Stimulated activated CD4-positive, alpha-beta T cell treated with anti-CD3 and anti-CD28 coated beads, Interleukin-1b, Interleukin-23, amount 100 ng/mL, for 1 hour (primary cell): Measurements from ENCODE around the gene MCFD2.
"Not testable (repeated sequence)": the region's sequence is repeated elsewhere in the genome, so short reads cannot be mapped to it uniquely, and the experiment has no call there.

Experiments
- DNase-seq, 2 donors: peaks; one replicate each; pipeline ENCODE4 v3.0.0-alpha.2; 2020; ENCODE audit warnings: low read depth in 2 of 2

MCFD2 gene

GRCh38 chr2:46902465-46902864 is 13.1 kb downstream of the MCFD2 start:
- DNase-seq: no peak

DNA sequence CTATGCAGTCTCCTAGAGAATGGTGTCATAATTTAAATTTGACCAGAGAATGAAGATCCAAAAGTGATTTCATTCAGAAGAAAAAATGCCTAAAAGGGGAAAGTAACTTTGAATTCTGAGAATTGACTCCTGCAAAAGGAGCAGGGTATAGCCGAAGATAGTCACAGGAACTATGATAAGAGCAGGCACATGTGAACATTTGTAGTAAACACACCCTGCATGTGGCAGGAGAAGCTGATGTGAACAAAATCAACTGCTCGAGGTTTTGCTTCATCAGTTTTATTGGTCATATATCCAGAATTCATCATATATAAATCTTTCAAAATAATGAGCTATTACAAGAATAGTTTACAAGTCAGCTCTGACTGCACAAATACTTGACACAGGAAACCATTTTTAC is 14.0 kb downstream of the MCFD2 start:
- no peak for DNase-seq

- no peak for DNase-seq
Observed at GRCh38 chr2:46900381-46900780, 15.2 kb downstream of the MCFD2 start.

GRCh38 chr2:46899053-46899452 is 16.6 kb downstream of the MCFD2 start:
- no peak for DNase-seq

GRCh38 chr2:46898024-46898423 is 17.6 kb downstream of the MCFD2 start:
- no peak for DNase-seq

- DNase-seq: no peak
Observed at GRCh38 chr2:46893269-46893939, 22.2 kb downstream of the MCFD2 start.

GRCh38 chr2:46891956-46892553 is 23.6 kb downstream of the MCFD2 start:
- no peak for DNase-seq

- DNase-seq: no peak
Observed at GRCh38 chr2:46888421-46888952, 27.1 kb downstream of the MCFD2 start.

GRCh38 chr2:46887028-46887885 is 28.3 kb downstream of the MCFD2 start:
- DNase-seq: no peak

DNA sequence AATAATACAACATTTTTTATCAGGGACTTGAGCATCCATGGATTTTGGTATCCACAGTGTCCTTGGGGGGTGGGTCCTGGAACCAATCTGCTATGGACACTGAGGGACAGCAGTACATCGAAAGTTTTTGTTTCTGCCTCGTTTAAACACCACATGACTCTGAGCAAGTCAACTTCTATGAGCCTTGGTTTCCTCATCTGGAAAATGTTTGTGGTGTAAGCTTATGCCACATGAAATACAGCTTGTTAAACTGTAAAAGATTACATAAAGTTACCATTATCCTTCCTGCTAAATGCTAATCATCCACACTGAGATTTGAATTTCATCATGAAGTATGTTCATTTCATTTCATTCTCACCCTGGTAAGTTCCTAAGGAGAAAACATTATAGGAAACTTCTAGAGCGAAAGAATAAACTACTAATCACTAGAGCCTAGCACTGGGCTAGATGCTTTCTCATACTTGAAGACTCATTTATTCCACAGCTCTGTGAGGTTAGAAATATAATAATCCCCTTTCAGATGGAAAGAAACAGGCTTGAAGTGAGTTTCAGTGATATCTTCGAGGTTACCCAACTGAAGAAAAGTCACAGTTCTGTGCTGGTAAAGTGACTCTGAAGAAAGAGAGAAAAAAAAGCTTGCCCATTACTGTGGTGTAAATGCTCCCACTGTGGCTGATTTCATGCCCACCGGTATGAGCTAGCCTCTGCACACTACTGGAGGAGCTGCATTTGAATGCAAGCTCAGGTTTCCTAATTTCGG is 29.2 kb downstream of the MCFD2 start:
- no peak for DNase-seq

DNA sequence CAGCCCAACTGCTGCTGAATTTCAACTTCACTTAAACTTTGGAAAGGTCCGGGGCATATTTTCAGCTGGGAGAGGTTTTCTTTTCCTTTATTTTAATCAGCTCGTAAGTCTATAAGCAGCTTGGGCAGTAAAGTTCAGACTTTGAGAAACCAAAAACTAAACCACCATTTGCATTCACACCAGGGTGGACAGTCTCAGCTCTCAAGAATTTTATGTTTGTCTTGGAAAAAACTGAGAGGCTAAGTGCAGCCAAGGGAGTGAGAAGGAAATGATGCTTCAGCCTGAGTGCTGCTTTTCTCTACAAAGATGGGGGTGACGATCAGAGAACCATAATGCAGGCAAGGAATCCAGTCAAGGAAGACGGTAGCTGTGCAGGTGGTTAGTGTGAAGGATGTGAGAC is 30.2 kb downstream of the MCFD2 start:
- DNase-seq: no peak

GRCh38 chr2:46879511-46879910 is 36.1 kb downstream of the MCFD2 start:
- no peak for DNase-seq

DNA sequence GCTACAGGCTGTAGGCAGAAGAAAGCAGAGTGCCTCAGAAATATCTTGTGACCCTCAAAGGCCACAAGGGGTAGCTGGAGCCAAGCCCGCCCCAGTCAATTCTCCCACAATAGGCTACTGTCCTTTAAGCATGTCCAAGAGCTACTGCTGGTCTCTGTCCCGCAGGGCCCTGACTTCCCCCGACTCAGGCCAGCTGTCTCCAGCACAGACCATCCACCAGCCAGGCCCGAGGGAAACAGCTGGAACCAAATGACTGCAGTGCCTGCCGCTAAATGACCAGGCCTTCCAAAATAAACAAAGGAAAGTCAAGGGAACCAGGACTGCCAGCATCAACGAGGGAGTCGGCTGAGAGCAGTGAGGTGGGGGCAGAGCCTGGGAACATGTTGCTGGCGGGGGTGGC is 36.7 kb downstream of the MCFD2 start:
- no peak for DNase-seq

GRCh38 chr2:46878240-46878877 is 37.2 kb downstream of the MCFD2 start:
- DNase-seq: no peak

GRCh38 chr2:46877619-46878113 is 37.9 kb downstream of the MCFD2 start:
- no peak for DNase-seq

DNA sequence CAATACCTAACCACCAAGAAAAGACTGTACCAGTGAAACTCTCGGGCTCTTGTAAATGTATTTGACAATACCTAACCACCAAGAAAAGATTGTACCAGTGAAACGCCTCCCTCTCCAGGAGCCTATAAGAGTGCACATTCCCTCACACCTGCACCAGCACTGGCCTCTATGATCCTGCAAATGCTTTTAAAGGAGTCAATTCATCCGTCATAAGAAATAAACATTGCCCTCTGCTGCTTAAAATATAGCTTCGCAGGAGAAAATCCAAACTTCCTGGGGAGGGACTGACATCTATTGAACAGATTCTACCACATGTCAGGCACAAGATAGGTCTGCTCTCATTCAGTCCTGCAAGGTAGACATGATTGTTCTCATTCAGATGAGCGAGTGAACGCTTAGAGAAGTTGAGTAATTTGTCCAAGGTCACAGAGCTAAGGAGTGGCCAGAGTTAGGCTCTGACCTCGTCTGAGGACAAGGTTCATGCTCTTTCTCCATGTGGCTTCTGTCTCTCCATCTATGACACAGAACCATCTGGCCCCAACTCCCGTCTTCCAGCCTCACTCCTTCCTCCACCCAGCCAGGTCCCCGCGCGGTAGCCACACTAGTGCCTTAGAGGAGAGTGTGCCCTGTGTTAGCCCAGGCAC is 38.7 kb downstream of the MCFD2 start:
- no peak for DNase-seq

DNA sequence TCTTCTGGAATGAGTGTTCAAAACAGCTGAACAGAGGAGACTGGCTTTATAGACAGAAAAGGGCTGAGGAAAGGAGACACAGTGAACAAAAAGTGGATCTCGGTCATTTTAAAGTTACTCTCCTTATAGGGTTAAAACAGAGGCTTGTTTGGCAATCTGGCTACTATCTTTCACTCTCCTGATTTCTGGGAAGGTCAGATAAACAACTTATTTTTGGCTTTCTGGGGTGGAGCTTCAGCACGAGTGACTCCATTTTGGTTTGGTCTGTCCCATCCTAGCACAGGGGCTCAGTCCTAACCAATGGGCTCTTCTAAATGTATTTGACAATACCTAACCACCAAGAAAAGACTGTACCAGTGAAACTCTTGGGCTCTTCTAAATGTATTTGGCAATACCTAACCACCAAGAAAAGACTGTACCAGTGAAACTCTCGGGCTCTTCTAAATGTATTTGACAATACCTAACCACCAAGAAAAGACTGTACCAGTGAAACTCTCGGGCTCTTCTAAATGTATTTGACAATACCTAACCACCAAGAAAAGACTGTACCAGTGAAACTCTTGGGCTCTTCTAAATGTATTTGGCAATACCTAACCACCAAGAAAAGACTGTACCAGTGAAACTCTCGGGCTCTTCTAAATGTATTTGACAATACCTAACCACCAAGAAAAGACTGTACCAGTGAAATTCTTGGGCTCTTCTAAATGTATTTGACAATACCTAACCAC is 39.5 kb downstream of the MCFD2 start:
- not testable (repeated sequence) for DNase-seq

- DNase-seq: no peak
Observed at GRCh38 chr2:46875226-46875899, 40.2 kb downstream of the MCFD2 start.

DNA sequence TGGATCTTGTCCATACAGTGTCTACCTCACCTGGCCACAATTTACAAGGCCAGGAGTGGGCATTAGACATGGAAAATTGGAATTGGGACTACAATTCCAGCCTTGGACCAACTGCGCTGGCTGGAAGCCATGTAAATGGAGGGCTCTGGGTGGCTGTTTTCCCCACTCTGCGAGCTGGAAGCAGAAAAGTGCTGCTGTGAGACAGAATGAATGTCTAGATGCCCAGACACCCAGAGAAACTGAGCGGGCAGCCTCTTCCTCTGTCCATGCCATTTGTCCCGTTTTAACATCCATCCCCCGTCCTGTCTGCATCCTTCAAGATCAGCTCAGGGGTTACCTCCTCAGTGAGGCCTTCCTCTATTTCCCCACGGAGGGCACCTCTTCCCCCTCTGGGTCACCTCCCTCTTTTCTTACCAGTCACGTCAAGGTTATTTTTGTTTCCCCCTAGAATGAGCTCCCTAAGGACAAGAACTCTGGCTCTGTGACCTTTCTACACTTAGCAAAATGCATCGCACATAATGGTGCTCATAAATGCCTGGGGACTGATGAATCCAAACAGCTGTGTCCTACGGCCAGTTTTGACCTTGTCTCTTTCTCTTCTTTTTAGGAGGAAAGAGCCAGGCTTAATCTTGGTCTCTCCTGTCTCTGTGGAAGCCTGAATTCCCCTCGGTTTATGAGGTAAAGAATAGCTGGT is 41.2 kb downstream of the MCFD2 start:
- no peak for DNase-seq
